H1 (cell line): ENCODE results near the gene BEAN1. TPM values are rescaled to one million over a fixed set of nuclear protein-coding genes. Genes with fewer than 3 reads are reported as not detected.

ENCODE experiments used
- CTCF ChIA-PET: fragments of 300-600 bp; sonication (Branson Sonifier 250); formaldehyde crosslinking; loops from one replicate; lab custom pipeline; 2021; ENCODE audit not compliant: partially characterized antibody; lab: Charles Lee
- POLR2A ChIA-PET: fragments of 300-600 bp; sonication (Branson Sonifier 250); formaldehyde crosslinking; loops from one replicate; lab custom pipeline; 2021; ENCODE audit warnings: inconsistent platforms; ENCODE audit not compliant: partially characterized antibody; lab: Charles Lee
- DNase-seq, 2 experiments: peaks; one replicate each; pipeline versions ENCODE4 v3.0.0 to v3.0.0-alpha.2; 2010 to 2022; ENCODE audit warnings: low spot score in 2 of 2, low read depth in 1 of 2, mixed read lengths in 1 of 2
- FAIRE-seq: peaks from 2 replicates; lab custom pipeline; 2011; peaks lifted over from hg19 to GRCh38; lab: Jason Lieb, UNC
- H2AFZ ChIP-seq: 2 replicates; pipeline ENCODE4 v1.8.1; 2012; ENCODE audit warnings: low read length, inconsistent platforms
- H2AK5ac ChIP-seq: 2 replicates; pipeline ENCODE4 v1.6.1; 2013; ENCODE audit warnings: low read depth, low read length
- H2BK120ac ChIP-seq: replicated peaks from 2 replicates; pipeline ENCODE3; 2013; ENCODE audit warnings: low read depth, low read length, inconsistent platforms
- H2BK12ac ChIP-seq: 2 replicates; pipeline ENCODE4 v1.6.1; 2013; ENCODE audit warnings: low read depth, low read length
- H2BK15ac ChIP-seq: 2 replicates; pipeline ENCODE4 v1.6.1; 2013; ENCODE audit warnings: low read length
- H2BK20ac ChIP-seq: 2 replicates; pipeline ENCODE4 v1.6.1; 2013; ENCODE audit warnings: low read length
- H2BK5ac ChIP-seq: 2 replicates; pipeline ENCODE4 v1.6.1; 2013; ENCODE audit warnings: low read depth, low read length
- H3K14ac ChIP-seq: 2 replicates; pipeline ENCODE4 v1.6.1; 2013; ENCODE audit warnings: inconsistent platforms; ENCODE audit not compliant: insufficient read length
- H3K18ac ChIP-seq: 2 replicates; pipeline ENCODE4 v1.6.1; 2013; ENCODE audit warnings: low read length; ENCODE audit errors: extremely low read depth
- H3K23ac ChIP-seq: 2 replicates; pipeline ENCODE4 v1.6.1; 2013; ENCODE audit warnings: inconsistent platforms; ENCODE audit not compliant: insufficient read length
- H3K23me2 ChIP-seq: 2 replicates; pipeline ENCODE4 v1.6.1; 2013; ENCODE audit warnings: low read depth, low read length
- H3K27ac ChIP-seq: 2 replicates; pipeline ENCODE4 v1.6.1; 2011; ENCODE audit warnings: low read depth, low read length, inconsistent platforms
- H3K27me3 ChIP-seq, 4 experiments: replicated peaks in 1 of 4; 1 replicate in 1 of 4; 2 replicates in 3 of 4; pipeline versions ENCODE4 v1.6.1 to v1.8.1; 2011 to 2013; ENCODE audit warnings: low read length in 3 of 4, mild to moderate bottlenecking in 3 of 4, inconsistent platforms in 2 of 4, mixed read lengths in 2 of 4, moderate library complexity in 1 of 4; ENCODE audit not compliant: control insufficient read depth in 3 of 4, insufficient read depth in 3 of 4; ENCODE audit errors: extremely low read depth in 1 of 4
- H3K36me3 ChIP-seq, 4 experiments: 2 replicates each; pipeline versions ENCODE4 v1.6.1 to v1.8.1; 2011 to 2013; ENCODE audit warnings: mild to moderate bottlenecking in 4 of 4, low read length in 3 of 4, moderate library complexity in 2 of 4, control low read depth in 1 of 4, inconsistent platforms in 1 of 4; ENCODE audit not compliant: insufficient read depth in 4 of 4, control insufficient read depth in 2 of 4
- H3K4ac ChIP-seq: replicated peaks from 2 replicates; pipeline ENCODE3; 2013; ENCODE audit warnings: low read length, low read depth, mixed read lengths, inconsistent platforms; ENCODE audit not compliant: insufficient read length
- H3K4me1 ChIP-seq, 4 experiments: replicated peaks in 1 of 4; 1 replicate in 1 of 4; 2 replicates in 3 of 4; pipeline versions ENCODE4 v1.6.1 to v1.8.1; 2011 to 2013; ENCODE audit warnings: low read length in 3 of 4, inconsistent platforms in 2 of 4, mixed read lengths in 1 of 4; ENCODE audit not compliant: insufficient read depth in 4 of 4, control insufficient read depth in 3 of 4
- H3K4me2 ChIP-seq, 2 experiments: 2 replicates each; pipeline versions ENCODE4 v1.6.1 to v1.8.1; 2011 to 2013; ENCODE audit warnings: low read depth in 2 of 2, low read length in 2 of 2, control low read depth in 1 of 2, inconsistent platforms in 1 of 2, mild to moderate bottlenecking in 1 of 2; ENCODE audit not compliant: insufficient read depth in 1 of 2
- H3K4me3 ChIP-seq, 4 experiments: fragments of 200-600, 300-600 bp in 1 of 4; sonication (generic), shearing (Covaris generic), sonication (Bioruptor Twin) in 1 of 4; 2 replicates each; pipeline versions ENCODE4 v1.5.1 to v1.8.1; 2011 to 2016; ENCODE audit warnings: low read length in 4 of 4, low read depth in 3 of 4, control low read depth in 2 of 4, inconsistent platforms in 2 of 4, mild to moderate bottlenecking in 2 of 4, mixed read lengths in 1 of 4, moderate library complexity in 1 of 4; ENCODE audit not compliant: insufficient read depth in 2 of 4; ENCODE audit errors: extremely low read depth in 1 of 4
- H3K56ac ChIP-seq: replicated peaks from 2 replicates; pipeline ENCODE3; 2013; ENCODE audit warnings: low read depth, mild to moderate bottlenecking, mixed read lengths, low read length, inconsistent platforms; ENCODE audit not compliant: insufficient read length
- H3K79me1 ChIP-seq: 2 replicates; pipeline ENCODE4 v1.6.1; 2013; ENCODE audit warnings: low read depth, low read length, control low read depth
- H3K79me2 ChIP-seq, 2 experiments: 2 replicates each; pipeline versions ENCODE4 v1.6.1 to v1.8.1; 2012 to 2013; ENCODE audit warnings: low read length in 2 of 2, mild to moderate bottlenecking in 2 of 2, inconsistent platforms in 1 of 2; ENCODE audit not compliant: insufficient read depth in 2 of 2, control insufficient read depth in 1 of 2
- H3K9ac ChIP-seq, 4 experiments: replicated peaks in 1 of 4; 1 replicate in 1 of 4; 2 replicates in 3 of 4; pipeline versions ENCODE4 v1.6.1 to v1.8.1; 2011 to 2013; ENCODE audit warnings: low read depth in 3 of 4, low read length in 3 of 4, control low read depth in 2 of 4, mild to moderate bottlenecking in 2 of 4, moderate library complexity in 2 of 4, inconsistent platforms in 1 of 4; ENCODE audit errors: extremely low read depth in 1 of 4
- H3K9me3 ChIP-seq, 2 experiments: 2 replicates each; pipeline versions ENCODE4 v1.6.1 to v1.8.1; 2012 to 2013; ENCODE audit warnings: mild to moderate bottlenecking in 2 of 2, moderate library complexity in 2 of 2, control low read depth in 1 of 2, inconsistent platforms in 1 of 2, low read depth in 1 of 2, low read length in 1 of 2, mixed read lengths in 1 of 2; ENCODE audit not compliant: insufficient read depth in 2 of 2
- H4K20me1 ChIP-seq, 2 experiments: replicated peaks in 1 of 2; 2 replicates each; pipeline versions ENCODE3 to v1.8.1; 2011 to 2013; ENCODE audit warnings: inconsistent platforms in 2 of 2, low read length in 2 of 2, mild to moderate bottlenecking in 1 of 2; ENCODE audit not compliant: insufficient read depth in 2 of 2, control insufficient read depth in 1 of 2
- H4K5ac ChIP-seq: 2 replicates; pipeline ENCODE4 v1.6.1; 2013; ENCODE audit warnings: low read length, low read depth, mixed read lengths, inconsistent platforms; ENCODE audit not compliant: insufficient read length
- H4K8ac ChIP-seq: 2 replicates; pipeline ENCODE4 v1.8.0; 2013; ENCODE audit warnings: mild to moderate bottlenecking, moderate library complexity, low read length, inconsistent platforms; ENCODE audit not compliant: insufficient read depth; ENCODE audit errors: extremely low read depth
- H4K91ac ChIP-seq: replicated peaks from 2 replicates; pipeline ENCODE3; 2013; ENCODE audit warnings: low read length, mixed read lengths, inconsistent platforms; ENCODE audit not compliant: insufficient read length
- CBX5 ChIP-seq: fragments of 300-800, 300-1000 bp; sonication (generic); IDR thresholded peaks from 2 replicates; pipeline ENCODE4 v1.7.1; 2016; ENCODE audit warnings: antibody characterized with exemption, low read length, low read depth
- EGR1 ChIP-seq: IDR thresholded peaks from 2 replicates; pipeline ENCODE4 v1.6.1; 2011; ENCODE audit warnings: low read depth, low read length, borderline replicate concordance
- FOSL1 ChIP-seq: IDR thresholded peaks from 2 replicates; pipeline ENCODE4 v1.6.1; 2011; ENCODE audit warnings: mild to moderate bottlenecking, low read depth, low read length, moderate library complexity; ENCODE audit not compliant: insufficient read depth
- HDAC2 ChIP-seq, 2 experiments: fragments of 300-600 bp in 1 of 2; sonication (generic) in 1 of 2; IDR thresholded peaks; 2 replicates each; pipeline ENCODE4 v1.6.1; 2011 to 2012; ENCODE audit warnings: low read depth in 2 of 2, low read length in 2 of 2, mild to moderate bottlenecking in 2 of 2, moderate library complexity in 2 of 2, borderline replicate concordance in 1 of 2, inconsistent platforms in 1 of 2
- KDM1A ChIP-seq: fragments of 200-600, 300-600 bp; sonication (generic); IDR thresholded peaks from 2 replicates; pipeline ENCODE4 v1.7.1; 2016; ENCODE audit warnings: mild to moderate bottlenecking, low read length, borderline replicate concordance
- KDM4A ChIP-seq: IDR thresholded peaks from one replicate; pipeline ENCODE4 v1.7.1; 2012; ENCODE audit warnings: low read depth, mild to moderate bottlenecking, moderate library complexity, low read length, inconsistent platforms; ENCODE audit not compliant: severe bottlenecking
- NRF1 ChIP-seq: IDR thresholded peaks from 2 replicates; pipeline ENCODE4 v1.6.1; 2011; ENCODE audit warnings: mild to moderate bottlenecking, low read depth, low read length, improper control_type of control experiment
- PHF8 ChIP-seq: fragments of 200-600 bp; sonication (generic); conservative IDR thresholded peaks from 2 replicates; pipeline ENCODE4 v1.7.1; 2012; ENCODE audit warnings: low read depth, mild to moderate bottlenecking, inconsistent platforms, low read length, moderate library complexity
- SIN3A ChIP-seq, 2 experiments: IDR thresholded peaks in 1 of 2; conservative IDR thresholded peaks in 1 of 2; 2 replicates each; pipeline ENCODE4 v1.6.1; 2011 to 2012; ENCODE audit warnings: low read length in 2 of 2, improper control_type of control experiment in 1 of 2, low read depth in 1 of 2, mild to moderate bottlenecking in 1 of 2
- SIX5 ChIP-seq: IDR thresholded peaks from 2 replicates; pipeline ENCODE4 v1.6.1; 2011; ENCODE audit warnings: mild to moderate bottlenecking, low read depth, low read length
- SUZ12 ChIP-seq: fragments of 200-600 bp; sonication (generic); IDR thresholded peaks from 2 replicates; pipeline ENCODE4 v1.6.1; 2012; ENCODE audit warnings: mild to moderate bottlenecking, inconsistent platforms, low read length, moderate library complexity, mixed read lengths
- WGBS, 2 experiments: shearing (Covaris generic) in 1 of 2; methylation state at CpG; one replicate each; pipeline versions ENCODE4 v1.1.6 to v1.1.7; 2013 to 2015; ENCODE audit warnings: low lambda C conversion rate in 2 of 2, mixed read lengths in 2 of 2, inconsistent platforms in 1 of 2, low coverage in 1 of 2, missing lambda C conversion rate in 1 of 2; ENCODE audit not compliant: insufficient replicate concordance in 2 of 2, insufficient coverage in 1 of 2, insufficient read length in 1 of 2; ENCODE audit errors: extremely low coverage in 1 of 2, missing lambda C conversion rate in 1 of 2; 5-methylcytosine and 5-hydroxymethylcytosine counted together
- polyA plus RNA-seq, 7 experiments: library from polyadenylated mRNA; depleted of rRNA in 3 of 7; stranded (reverse) in 5 of 7; unstranded in 2 of 7; fragments of >200 nt in 5 of 7; fragments of 200-250 nt in 2 of 7; gene quantifications; 1 replicate in 5 of 7; 2 replicates in 1 of 7; 4 replicates in 1 of 7; pipeline versions ENCODE4 v1.2.1 to v1.2.3, GENCODE V29; 2011 to 2013; ENCODE audit warnings: missing spikeins in 2 of 7, mixed read lengths in 2 of 7
- total RNA-seq: library from RNA; stranded (reverse); fragmentation: NEBNext Ultra II Directional; extraction: Animal tissue kit (Norgen Biotek cat#: 25700); gene quantifications from 2 replicates; pipeline ENCODE4 v1.2.1, GENCODE V29; 2021
- TF ChIP-seq, protein P1 (sequence below): IDR thresholded peaks from 2 replicates; pipeline ENCODE4 v1.6.1; 2012; ENCODE audit warnings: low read length, inconsistent platforms

BEAN1 gene
- total and polyA plus RNA-seq, 2 of the 8 experiments (the other 6 are each of a cell fraction or from before 2014, with no cell fraction given) = 0.08 TPM; not detected in 1

DNA sequence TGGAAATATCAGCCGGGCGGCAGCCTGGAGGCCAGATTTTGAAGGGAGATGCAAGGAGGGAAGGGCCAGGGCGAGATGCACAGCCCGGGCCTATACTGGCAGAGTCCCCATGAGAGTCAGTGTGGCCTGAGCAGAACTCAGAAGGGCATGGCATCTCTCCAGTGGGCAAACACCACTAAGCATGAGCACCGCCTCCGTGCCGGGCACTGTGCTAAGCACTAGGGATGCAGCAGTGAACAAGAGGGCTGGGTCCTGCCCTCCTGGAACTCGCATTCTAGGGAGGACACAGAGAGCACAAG lies 89.4 kb downstream of the BEAN1 start:
- H3K23ac ChIP-seq = no peak overlapping the region
- H3K4me2 ChIP-seq = no peak overlapping the region
- ChIA-PET CTCF (interaction anchor here (0.7 to 1.5 kb wide), 10 partner anchors 26 to 109 kb away, joined by 3 to 14 read pairs (median 6); no protein-coding TSS in a partner anchor), POLR2A (no interaction called here)
- no peak overlapping the region for H3K27ac ChIP-seq
- H3K9ac ChIP-seq = no peak overlapping the region
- H2BK12ac ChIP-seq = peak overlapping the region; percentile 75; the same call in 1 of the 2 replicates
- H2BK120ac ChIP-seq = no peak overlapping the region
- TF ChIP-seq HDAC2 (IDR thresholded peaks at IDR 0.05; ENCODE audit: borderline replicate concordance in 1 of 2, low read depth in 2 of 2, low read length in 2 of 2) (no peak), KDM1A (no peak), PHF8 (no peak), NRF1 (no peak), FOSL1 (no peak), CBX5 (no peak), SIX5 (no peak), SIN3A (conservative IDR thresholded peaks at IDR 0.05 in 1 of 2, IDR thresholded peaks at IDR 0.05 in 1 of 2; ENCODE audit: low read depth in 1 of 2, low read length in 2 of 2) (no peak), EGR1 (no peak), KDM4A (no peak), SUZ12 (no peak)
- TF ChIP-seq, protein P1, sequence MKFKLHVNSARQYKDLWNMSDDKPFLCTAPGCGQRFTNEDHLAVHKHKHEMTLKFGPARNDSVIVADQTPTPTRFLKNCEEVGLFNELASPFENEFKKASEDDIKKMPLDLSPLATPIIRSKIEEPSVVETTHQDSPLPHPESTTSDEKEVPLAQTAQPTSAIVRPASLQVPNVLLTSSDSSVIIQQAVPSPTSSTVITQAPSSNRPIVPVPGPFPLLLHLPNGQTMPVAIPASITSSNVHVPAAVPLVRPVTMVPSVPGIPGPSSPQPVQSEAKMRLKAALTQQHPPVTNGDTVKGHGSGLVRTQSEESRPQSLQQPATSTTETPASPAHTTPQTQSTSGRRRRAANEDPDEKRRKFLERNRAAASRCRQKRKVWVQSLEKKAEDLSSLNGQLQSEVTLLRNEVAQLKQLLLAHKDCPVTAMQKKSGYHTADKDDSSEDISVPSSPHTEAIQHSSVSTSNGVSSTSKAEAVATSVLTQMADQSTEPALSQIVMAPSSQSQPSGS = no peak
- no peaks in the 10 kb centered on the region for H3K79me2 ChIP-seq
- H3K36me3 ChIP-seq = no peaks in the 10 kb centered on the region
- no peak overlapping the region for H4K8ac ChIP-seq
- no peak overlapping the region for H3K56ac ChIP-seq
- H2BK15ac ChIP-seq = 0 out of 2 replicates have a peak overlapping the region, but pooled peaks have one; percentile 29
- DNase-seq = no peak
- H3K18ac ChIP-seq = no peak overlapping the region; the same call in 1 of the 2 replicates
- H4K20me1 ChIP-seq = no peaks in the 10 kb centered on the region
- H3K4ac ChIP-seq = no peak overlapping the region
- H3K79me1 ChIP-seq = no peaks in the 10 kb centered on the region
- H2BK5ac ChIP-seq = no peak overlapping the region
- peak overlapping the region; percentile 40; the same call in 1 of the 2 replicates for H2AK5ac ChIP-seq
- H2BK20ac ChIP-seq = peak overlapping the region; percentile 32; the same call in 1 of the 2 replicates
- H4K5ac ChIP-seq = no peak overlapping the region
- no peak overlapping the region for H3K4me3 ChIP-seq
- no peaks in the 10 kb centered on the region for H3K9me3 ChIP-seq
- WGBS, 2 experiments = 88% methylated on average over 8 of the region's 8 CpGs; no CpG with 5 or more reads in 1 of the 2 experiments
- no peaks in the 10 kb centered on the region for H3K23me2 ChIP-seq
- no peak overlapping the region for H2AFZ ChIP-seq
- H4K91ac ChIP-seq = no peak overlapping the region
- no peak overlapping the region for H3K14ac ChIP-seq
- H3K27me3 ChIP-seq = no peaks in the 10 kb centered on the region
- no peak for FAIRE-seq
- peaks cover 2 to 13% (median 4%) of the 10 kb centered on the region in 4 experiments; a peak in 6 of 7 replicates for H3K4me1 ChIP-seq
